HG02885 (cell line): ENCODE data around the gene CCDC63.

Source experiments
- ATAC-seq: cut with Tn5 transposase; IDR thresholded peaks from one replicate; pipeline ENCODE4 v1.9.1; 2021; ENCODE audit warnings: mild to moderate bottlenecking; ENCODE audit not compliant: unreplicated experiment, poor library complexity

The CCDC63 gene

DNA sequence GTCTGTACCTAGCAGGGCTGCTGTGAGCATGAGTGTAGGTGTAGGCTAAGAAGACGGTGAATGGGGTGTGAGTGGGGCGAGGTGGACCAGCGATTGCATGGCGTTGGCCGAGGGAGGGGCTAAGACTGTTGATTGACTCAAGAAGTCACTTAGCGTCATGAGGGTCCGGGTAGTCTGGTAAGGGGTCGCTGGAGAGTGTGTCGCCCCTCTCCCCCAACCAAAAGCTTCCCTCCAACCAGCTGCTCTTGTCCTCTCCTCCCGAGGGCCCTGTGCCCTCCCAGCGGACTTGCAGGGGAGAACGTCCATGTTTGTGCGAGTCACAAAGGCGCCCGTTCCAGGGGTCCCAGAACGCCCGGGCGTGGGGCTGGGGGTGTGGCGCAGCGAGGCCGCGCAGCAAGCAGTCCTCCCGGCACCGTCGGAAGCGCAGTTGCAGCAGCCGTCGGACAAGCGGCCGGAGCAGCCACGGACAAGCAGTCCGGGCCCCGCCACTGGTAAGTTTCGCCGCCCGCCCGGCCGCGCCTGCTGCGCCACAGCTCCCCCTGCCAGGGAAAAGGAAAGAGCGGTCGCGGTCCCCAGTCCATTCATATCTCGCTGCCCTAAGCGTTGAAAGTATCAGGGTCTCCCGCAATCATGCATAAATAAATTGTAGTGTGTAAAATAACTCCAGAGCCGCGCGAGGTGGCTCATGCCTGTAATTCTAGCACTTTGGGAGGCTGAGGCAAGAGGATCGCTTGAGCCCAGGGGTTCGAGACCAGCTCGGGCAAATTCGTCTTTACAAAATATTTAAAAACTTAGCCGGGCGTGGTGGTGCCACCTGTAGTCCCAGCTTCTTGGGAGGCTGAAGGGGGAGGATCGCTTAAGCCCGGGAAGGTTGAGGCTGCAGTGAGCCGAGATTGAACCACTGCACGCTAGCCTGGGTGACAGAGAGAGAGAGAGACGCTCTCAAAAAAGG, at the start of gene CCDC63:
TSS of gene CCDC63 (plus strand) at position 373 of the 952 bp plus-strand sequence. CDS start 5,968 bp downstream, outside the sequence.
- ATAC-seq, result no peak

DNA sequence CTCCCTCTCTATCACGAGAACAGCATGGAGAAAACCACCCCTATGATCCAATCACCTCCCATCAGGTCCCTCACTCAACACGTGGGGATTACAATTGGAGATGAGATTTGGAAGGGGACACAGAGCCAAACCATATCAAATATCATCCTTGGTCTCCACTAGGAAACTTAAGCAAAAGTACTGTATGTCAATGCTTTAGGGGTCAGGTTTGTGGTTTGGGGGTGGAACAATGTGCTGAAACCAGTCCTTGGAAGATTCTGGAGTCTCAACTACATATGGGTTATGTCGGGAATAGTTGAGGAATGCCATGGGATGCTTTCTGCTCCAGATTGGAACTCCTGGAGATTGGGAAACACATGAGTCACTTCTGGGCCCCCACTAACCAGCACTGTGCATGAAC, 48.3 kb upstream of the CCDC63 start:
- ATAC-seq, result no peak

DNA sequence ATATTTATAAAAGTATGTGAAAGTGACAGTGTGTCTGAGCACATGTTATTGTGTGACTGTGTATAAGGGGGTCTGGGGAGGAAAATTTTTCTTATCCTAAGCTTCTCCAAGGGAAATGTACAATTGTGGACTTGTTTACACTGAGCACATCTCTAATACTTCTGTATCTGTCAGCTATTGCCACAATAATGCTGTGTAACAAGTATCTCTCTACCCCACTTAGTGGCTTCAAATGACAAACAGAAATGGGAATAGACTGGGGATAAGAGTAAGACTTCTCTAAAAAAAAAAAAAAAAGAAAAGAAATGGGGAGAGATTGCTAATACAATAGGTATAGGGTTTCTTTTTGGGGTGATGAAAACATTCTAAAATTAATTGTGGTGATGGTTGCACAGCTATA, 44.3 kb upstream of the CCDC63 start:
- ATAC-seq, result no peak

DNA sequence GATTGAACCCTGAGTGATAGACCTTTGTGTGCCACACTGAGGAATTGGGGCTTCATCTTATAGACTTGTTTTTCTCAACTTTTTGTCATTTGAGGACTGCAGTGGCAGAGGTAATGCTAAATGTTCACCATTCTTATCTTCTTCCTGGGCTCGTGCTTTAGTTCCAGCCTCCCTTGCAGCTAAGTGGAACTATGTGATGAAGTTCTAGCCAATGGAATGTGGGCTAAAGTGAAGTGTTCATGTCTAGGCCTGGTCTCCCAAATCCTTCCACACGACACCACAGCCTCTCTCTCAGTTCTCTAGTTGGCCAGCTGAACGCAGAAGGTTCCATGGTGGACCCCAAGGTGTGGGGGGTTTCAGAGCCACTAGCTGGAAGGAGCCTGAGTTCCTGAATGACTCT, 42.4 kb upstream of the CCDC63 start:
- ATAC-seq, result no peak

DNA sequence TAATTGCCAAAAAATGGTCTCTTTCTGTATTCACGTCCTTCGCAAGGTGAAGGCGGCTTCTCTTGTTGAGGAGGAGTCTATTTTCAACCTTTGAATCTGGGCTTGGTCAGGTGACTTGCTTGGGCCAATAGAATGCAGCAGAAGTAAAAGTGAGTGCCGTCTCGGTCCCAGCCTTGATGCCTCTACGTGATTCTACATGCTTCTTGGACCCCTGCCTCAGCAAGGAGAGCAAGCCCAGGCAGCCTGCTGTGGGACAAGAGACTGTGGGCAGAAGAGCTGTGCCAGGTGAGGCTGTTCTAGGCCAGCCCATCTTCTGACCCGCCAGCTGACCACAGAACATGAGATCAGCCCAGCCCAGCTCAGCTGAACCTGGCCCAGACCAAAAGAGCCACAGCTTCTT, 39.1 kb upstream of the CCDC63 start:
- ATAC-seq, result no peak

DNA sequence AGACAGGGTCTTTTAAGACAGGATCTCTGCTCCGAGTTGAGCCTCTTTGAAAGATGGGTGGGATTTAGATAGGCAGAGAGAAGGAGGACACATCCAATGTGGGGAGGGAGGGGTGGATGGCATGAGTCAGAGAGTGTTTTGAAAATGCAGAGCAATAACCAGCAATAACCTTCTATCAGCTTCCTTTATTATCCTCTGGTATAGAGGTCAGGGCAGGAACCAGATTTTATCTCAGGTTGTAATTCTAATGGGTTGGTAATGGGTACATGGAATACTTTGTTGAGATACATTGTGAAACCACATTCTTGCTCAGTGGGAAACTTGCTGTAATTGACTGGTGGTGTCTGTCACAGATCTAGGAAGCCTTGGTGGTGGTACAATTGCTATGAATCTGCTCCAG, 37.6 kb upstream of the CCDC63 start:
- no peak for ATAC-seq

DNA sequence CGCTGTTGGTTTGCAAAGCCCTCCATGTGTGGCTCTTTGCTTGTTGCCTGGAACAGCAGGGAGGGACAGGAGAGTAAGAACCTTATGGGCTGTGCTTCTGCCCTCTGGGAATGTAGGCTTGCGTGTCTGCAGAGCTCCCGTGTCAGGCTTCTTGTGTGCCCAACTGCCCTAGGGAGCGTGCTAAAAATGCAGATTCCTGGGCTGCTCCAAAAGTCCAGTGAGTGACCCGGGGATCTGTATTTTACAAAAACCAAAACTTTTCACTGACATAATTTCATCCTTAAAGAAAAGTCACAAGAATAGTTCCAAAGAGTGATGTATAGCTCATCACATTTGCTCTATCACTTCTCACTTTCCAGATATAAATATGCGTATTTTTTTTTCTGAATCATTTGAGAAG, 34.8 kb upstream of the CCDC63 start:
- ATAC-seq, result no peak

DNA sequence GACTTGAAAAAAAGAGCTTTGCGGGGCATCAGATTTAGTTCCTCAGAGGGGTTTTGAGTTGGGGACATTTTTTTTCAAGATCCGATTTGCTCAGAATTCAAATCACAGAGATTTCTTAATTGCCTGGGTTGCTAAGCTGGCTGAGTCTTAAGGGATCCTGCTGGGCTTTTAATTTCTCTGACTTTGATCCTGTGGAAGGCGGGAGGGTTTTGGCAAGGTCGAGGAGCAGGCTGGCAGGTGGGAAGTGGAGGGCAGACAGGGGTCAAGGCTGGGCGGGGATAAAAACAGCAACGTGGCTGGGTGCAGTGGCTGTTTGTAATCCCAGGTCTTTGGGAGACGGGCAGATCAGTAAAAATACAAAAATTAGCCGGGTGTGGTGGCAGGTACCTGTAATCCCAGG, 33.5 kb upstream of the CCDC63 start:
- no peak for ATAC-seq

DNA sequence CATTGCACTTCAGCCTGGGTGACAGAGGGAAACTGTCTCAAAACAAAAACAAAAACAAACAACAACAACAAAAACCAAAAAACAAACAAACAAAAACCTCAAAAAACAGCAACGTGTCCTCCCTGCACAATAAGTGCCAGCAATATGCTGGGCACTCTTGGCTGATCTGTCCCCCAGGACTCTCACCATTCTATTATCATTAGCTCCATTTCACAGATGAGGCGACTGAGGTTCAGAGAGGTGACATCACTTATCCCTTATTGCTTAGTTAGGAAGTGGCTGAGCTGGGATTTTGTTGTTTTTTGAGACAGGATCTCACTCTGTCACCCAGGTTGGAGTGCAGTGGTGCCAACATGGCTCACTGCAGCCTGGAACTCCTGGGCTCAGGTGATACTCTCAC, 33.0 kb upstream of the CCDC63 start:
- ATAC-seq, result no peak

DNA sequence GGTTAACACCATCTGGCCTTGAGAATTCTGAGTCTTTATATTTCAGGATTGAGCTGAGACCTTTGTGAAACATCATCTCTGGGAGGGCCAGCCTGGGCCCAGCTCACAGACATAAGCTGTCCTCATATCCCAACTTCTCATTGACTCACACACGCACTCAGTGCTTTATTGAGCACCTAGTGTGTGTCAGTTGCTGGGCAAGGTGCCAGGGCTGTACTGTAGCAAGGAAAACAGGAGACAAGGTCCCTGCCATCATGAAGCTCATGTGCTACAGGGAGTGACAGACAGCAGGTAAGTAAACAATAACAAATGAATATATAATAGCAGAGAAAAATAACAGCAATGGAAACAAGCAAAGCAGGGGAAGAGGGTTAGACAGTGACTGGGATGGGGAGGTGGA, 30.5 kb upstream of the CCDC63 start:
- no peak for ATAC-seq

DNA sequence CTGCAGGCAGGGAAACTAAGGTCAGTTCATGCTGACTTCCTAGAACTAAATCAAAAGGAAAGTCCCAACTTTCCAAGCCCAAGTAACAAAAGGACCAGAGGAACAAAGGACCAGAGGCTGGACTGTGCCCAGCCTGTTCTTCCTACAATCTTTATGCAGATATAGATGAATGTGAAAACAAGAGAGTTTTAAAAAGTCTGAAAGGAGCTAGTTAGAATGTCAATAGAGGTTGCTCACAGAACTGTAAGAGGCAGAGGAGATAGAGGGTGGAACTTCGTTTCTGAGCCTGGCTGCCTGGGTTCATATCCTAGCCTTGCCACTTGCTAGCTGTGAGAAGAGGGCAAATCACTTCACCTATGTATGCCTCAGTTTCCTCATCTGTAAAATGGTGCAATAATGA, 30.0 kb upstream of the CCDC63 start:
- no peak for ATAC-seq

DNA sequence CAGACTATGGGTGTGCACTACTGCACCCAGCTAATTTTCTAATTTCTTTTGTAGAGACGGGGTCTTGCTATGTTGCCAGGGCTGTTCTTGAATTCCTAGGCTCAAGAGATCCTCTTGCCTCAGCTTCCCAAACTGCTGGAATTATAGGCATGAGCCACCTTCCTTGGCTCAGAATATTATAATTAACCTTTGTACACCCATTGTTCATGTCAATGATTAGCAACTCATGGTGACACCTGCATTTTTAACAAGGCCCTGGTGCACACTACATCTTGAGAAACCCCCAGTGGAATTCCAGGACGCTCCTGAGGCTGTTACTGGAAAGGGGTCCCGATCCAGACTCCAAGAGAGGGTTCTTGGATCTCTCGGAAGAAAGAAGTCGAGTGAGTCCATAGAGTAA, 28.3 kb upstream of the CCDC63 start:
- no peak for ATAC-seq

DNA sequence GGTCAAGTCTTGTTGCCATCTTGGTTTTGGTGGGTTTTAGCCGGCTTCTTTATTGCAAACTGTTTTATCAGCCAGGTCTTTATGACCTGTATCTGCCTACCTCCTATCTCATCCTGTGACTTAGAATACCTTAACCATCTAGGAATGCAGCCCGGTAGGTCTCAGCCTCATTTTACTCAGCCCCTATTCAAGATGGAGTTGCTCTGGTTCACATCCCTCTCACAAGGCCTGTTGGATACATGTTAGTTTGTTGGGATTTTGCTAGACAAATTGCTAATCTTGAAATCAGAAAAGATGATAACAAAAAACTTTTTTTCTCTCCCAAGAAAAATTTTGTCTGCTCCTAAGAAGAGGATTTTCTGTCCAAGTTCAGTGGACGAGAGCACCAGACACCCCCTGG, 27.6 kb upstream of the CCDC63 start:
- ATAC-seq, result no peak

DNA sequence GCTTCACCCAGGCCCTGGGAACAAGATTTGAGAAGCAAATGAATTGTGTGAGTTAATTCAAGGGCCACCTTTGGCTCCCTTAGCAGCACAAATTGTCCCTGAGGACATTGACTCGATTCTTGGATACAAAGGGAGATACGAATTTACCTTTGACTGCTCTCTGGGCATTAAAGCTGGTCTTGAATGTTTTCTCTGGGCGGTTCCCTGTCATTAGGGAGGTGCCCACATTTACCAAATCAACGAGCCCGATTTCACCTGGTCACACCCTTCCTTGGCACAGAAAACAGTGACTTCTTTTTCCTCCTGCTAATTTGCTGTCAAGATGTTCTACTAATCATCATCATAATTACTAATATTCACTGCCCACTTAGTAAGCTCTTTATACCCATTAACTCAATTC, 27.1 kb upstream of the CCDC63 start:
- no peak for ATAC-seq

DNA sequence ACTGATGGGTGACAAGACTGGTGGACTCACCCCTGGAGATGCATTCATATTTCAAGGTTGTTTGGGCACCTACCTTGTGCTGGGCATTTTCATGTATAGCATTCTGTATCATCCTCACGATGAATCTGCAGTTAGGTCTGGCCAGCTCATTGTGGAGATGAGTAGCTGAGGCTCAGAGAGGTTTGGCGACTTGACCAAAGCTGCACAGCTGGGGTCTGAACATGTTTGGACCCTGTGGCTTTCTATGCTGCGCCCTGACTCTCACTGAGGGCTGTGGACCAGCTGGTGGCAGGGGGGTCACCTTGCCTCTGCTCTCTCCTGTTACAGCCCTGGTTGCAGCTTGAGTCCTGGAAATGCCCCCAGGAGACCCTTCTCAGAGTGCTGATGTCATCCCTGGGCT, 24.9 kb upstream of the CCDC63 start:
- no peak for ATAC-seq

DNA sequence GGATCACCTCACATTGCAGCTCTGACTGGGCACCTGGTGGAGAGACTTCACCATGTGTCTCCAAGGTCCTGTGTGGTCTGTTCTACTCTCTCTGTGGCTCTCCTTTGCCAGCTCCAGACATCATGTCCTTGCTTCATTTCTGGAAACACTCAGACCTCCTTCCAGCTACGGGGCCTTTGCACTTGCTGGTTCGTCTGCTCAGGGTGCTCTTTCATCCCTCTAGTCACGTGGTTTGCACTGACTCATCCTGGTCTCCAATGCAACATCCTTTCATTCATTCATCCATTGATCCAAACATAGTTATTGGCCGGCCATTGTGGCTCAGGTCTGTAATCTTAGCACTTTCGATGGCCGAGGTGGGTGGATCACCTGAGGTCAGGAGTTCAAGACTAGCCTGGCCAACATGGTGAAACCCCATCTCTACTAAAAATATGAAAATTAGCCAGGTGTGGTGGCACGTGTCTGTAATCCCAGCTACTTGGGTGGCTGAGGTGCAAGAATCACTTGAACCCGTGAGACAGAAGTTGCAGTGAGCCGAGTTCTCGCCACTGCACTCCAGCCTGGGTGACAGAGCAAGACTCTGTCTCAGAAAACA, 23.9 kb upstream of the CCDC63 start:
- no peak for ATAC-seq

DNA sequence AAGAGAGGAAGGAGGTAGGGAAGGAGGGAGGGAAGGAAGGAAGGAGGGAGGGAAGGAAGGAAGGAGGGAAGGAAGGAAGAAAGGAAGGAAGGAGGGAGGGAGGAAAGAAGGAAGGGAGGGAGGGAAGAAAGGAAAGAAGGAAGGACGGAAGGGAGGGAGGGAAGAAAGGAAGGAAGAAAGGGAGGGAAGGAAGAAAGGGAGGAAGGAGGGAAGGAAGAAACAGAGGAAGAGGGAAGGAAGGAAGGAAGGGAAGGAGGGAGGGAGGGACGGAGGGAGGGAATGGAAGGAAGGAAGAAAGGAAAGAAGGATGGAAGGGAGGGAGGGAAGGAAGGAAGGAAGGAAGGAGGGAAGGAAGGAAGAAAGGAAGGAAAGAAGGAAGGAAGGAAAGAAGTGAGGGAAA, 22.4 kb upstream of the CCDC63 start:
- ATAC-seq, result no peak

DNA sequence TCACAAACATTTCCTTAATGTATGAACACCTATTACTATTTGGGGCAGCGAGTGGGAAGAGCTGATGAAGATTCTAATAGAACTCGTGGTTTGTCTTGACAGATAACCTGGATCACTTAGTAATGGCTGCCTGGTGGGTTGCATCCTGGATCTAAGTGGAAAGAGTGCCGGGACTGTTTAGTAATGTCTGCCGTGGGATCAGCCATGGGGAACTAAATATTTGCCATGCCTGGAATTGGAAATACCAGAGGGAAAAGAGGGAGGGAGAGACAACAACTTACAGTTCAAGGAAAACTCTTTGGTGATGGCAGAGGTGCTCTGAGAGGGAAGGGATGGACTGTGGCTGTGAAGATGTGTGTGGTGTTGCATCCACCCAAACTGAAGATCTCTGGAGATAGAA, 21.3 kb upstream of the CCDC63 start:
- no peak for ATAC-seq

DNA sequence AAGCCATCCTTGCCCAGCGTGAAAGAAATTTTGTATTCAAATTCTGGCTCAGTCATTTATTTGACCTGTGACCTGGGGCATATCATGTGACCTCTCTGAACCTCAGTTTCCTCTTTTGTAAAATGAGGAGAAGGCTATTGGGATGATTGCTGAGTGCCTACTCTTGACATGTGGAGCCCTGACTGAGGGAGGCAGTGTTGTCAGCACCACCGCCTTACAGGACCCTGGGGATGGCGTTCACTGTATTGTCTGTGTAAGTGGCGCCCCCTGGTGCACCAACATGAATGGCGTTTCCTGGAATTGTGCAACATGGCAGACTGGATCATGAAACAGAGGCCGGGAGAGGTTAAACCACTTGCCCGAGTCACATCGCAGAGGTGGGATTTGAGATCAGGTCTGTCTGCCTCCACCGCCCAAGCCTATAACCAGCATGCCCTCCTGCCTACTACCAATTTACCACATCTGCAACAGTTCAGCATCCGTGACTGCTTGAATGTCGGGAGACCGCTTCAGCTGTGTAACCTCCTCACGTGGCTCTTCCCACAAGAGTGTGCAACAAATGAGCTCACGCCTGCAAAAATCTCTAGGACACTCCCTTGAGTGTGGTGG, 20.1 kb upstream of the CCDC63 start:
- no peak for ATAC-seq

DNA sequence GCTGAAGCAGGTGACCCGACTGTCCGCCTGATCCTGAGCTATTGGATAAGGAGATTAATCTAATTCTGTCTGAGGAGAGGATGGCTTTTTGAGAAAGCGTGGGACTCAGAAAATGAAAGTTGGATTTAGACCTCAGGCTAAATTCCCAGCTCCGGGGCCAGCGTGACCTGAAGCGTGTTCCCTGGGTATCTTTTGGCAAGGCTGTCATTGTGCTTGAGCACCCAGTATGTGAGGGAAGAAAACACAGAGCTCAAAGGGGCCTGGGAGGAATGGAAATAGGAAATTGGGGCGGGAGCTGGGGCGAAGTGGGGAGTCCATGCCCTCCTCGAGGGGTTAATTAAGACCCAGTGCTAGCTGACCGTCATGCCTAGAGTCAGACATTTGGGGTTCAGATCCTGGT, 17.5 kb upstream of the CCDC63 start:
- ATAC-seq, result no peak

DNA sequence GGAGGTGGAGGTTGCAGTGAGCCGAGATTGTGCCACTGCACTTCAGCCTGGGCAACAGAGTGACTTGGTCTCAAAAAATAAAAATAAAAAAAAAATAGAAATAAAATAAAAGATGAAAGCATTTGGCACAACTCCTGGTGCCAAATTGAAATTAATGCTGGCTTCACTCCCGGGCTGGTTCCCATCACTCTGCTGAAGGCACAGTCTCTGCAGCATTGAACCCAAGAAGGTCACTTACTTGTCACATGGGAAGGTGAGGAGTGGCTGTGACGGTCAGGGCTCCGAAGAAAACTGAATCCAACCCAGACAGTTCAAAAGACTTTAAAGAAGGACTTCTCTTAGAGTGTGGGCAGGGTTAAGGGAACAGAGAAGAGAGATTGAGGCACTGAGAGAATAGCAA, 10.5 kb upstream of the CCDC63 start:
- no peak for ATAC-seq

DNA sequence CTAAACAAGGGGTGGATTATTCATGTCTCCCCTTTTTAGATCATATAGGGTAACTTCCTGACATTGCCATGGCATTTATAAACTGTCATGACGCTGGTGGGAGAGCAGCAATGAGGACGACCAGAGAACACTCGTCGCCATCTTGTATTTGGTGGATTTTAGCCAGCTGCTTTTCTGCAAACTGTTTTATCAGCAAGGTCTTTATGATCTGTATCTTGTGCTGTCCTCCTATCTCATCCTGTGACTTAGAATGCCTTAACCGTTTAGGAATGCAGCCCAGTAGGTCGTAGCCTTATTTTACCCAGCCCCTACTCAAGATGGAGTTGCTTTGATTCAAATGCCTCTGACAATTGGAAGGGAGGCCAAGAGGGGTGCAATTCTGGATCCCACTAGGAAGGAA, 5.8 kb upstream of the CCDC63 start:
- ATAC-seq, result no peak
